Activated B cell treated with CpG ODN at 0.5 μM for 24 hours (primary cell): Measurements from ENCODE around the gene MPPED2. TPM values are rescaled to one million over a fixed set of nuclear protein-coding genes. Genes with fewer than 3 reads are reported as not detected.

Source experiments
- ATAC-seq: fragments of 200-7000 bp; cut with Tn5 transposase; one replicate; pipeline ENCODE4 v1.10.0; 2021; ENCODE audit warnings: low read depth, mild to moderate bottlenecking, moderate library complexity
- CTCF ChIA-PET: fragments of 350-600 bp; sonication (Branson Sonifier 250); formaldehyde crosslinking; loops from one replicate; lab custom pipeline; 2021; ENCODE audit warnings: antibody characterized with exemption; lab: Charles Lee
- POLR2A ChIA-PET: fragments of 350-600 bp; sonication (Branson Sonifier 250); formaldehyde crosslinking; loops from one replicate; lab custom pipeline; 2021; ENCODE audit warnings: antibody characterized with exemption; lab: Charles Lee
- DNase-seq: peaks from one replicate; pipeline ENCODE4 v3.0.0; 2022
- H3K27ac Mint-ChIP-seq: one replicate; pipeline ENCODE4 v1.8.0; 2020; ENCODE audit warnings: mixed read lengths
- H3K27me3 Mint-ChIP-seq: one replicate; pipeline ENCODE4 v1.8.0; 2021; ENCODE audit warnings: mixed read lengths
- H3K36me3 Mint-ChIP-seq: one replicate; pipeline ENCODE4 v1.8.0; 2021; ENCODE audit warnings: low read depth, mixed read lengths
- H3K4me1 Mint-ChIP-seq: one replicate; pipeline ENCODE4 v1.8.0; 2021; ENCODE audit warnings: mixed read lengths
- H3K4me3 Mint-ChIP-seq: one replicate; pipeline ENCODE4 v1.8.0; 2020; ENCODE audit warnings: mild to moderate bottlenecking, mixed read lengths
- H3K9me3 Mint-ChIP-seq: one replicate; pipeline ENCODE4 v1.8.0; 2020; ENCODE audit warnings: mixed read lengths
- intact Hi-C: fragments of 100-400 bp; cut with micrococcal nuclease; formaldehyde crosslinking; loops from one replicate; pipeline ENCODE4 v1.15.1; 2024
- total RNA-seq: library from RNA; stranded (reverse); gene quantifications from 2 replicates; pipeline ENCODE4 v1.2.3, GENCODE V29; 2022
- TF ChIP-seq, protein P1 (sequence below): fragments of 200-600 bp; IDR thresholded peaks from one replicate; pipeline ENCODE4 v1.8.0; 2022; ENCODE audit warnings: antibody characterized with exemption, mild to moderate bottlenecking

MPPED2 gene
- total RNA-seq, 1 donor from 2014 or later: 1.7 TPM

GRCh38 chr11:30610628-30611027, 24.5 kb upstream of the MPPED2 start:
- TF ChIP-seq, protein P1, sequence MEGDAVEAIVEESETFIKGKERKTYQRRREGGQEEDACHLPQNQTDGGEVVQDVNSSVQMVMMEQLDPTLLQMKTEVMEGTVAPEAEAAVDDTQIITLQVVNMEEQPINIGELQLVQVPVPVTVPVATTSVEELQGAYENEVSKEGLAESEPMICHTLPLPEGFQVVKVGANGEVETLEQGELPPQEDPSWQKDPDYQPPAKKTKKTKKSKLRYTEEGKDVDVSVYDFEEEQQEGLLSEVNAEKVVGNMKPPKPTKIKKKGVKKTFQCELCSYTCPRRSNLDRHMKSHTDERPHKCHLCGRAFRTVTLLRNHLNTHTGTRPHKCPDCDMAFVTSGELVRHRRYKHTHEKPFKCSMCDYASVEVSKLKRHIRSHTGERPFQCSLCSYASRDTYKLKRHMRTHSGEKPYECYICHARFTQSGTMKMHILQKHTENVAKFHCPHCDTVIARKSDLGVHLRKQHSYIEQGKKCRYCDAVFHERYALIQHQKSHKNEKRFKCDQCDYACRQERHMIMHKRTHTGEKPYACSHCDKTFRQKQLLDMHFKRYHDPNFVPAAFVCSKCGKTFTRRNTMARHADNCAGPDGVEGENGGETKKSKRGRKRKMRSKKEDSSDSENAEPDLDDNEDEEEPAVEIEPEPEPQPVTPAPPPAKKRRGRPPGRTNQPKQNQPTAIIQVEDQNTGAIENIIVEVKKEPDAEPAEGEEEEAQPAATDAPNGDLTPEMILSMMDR: no peak
- no peaks in the 10 kb centered on the region for H3K9me3 Mint-ChIP-seq
- CTCF ChIA-PET: no interaction called here
- no peak for DNase-seq
- no peaks in the 10 kb centered on the region for H3K36me3 Mint-ChIP-seq
- peaks cover 2% of the 10 kb centered on the region for H3K27me3 Mint-ChIP-seq
- H3K4me3 Mint-ChIP-seq: no peak overlapping the region
- no peak for ATAC-seq
- intact Hi-C loops: no loop called here
- no peak overlapping the region for H3K27ac Mint-ChIP-seq
- no peaks in the 10 kb centered on the region for H3K4me1 Mint-ChIP-seq
- POLR2A ChIA-PET: no interaction called here

- ATAC-seq: no peak
- no peaks in the 10 kb centered on the region for H3K36me3 Mint-ChIP-seq
- DNase-seq: no peak
- no peaks in the 10 kb centered on the region for H3K4me1 Mint-ChIP-seq
- intact Hi-C loops: no loop called here
- H3K4me3 Mint-ChIP-seq: no peak overlapping the region
- no peaks in the 10 kb centered on the region for H3K9me3 Mint-ChIP-seq
- ChIA-PET CTCF (no interaction called here), POLR2A (no interaction called here)
- no peak overlapping the region for H3K27ac Mint-ChIP-seq
- TF ChIP-seq, protein P1: no peak
- H3K27me3 Mint-ChIP-seq: peaks cover 2% of the 10 kb centered on the region
Measured at GRCh38 chr11:30608534-30608933, 22.4 kb upstream of the MPPED2 start.

- Mint-ChIP-seq H3K27me3 (peaks cover 2% of the 10 kb centered on the region), H3K27ac (no peak overlapping the region), H3K36me3 (no peaks in the 10 kb centered on the region), H3K9me3 (no peaks in the 10 kb centered on the region), H3K4me3 (no peak overlapping the region), H3K4me1 (no peaks in the 10 kb centered on the region)
- CTCF ChIA-PET: no interaction called here
- ATAC-seq: no peak
- no peak for DNase-seq
- TF ChIP-seq, protein P1: no peak
- POLR2A ChIA-PET: no interaction called here
- intact Hi-C loops: no loop called here
Measured at GRCh38 chr11:30605036-30605605, 19.0 kb upstream of the MPPED2 start.

- H3K27me3 Mint-ChIP-seq: peaks cover 2% of the 10 kb centered on the region
- no peaks in the 10 kb centered on the region for H3K9me3 Mint-ChIP-seq
- CTCF ChIA-PET: no interaction called here
- H3K27ac Mint-ChIP-seq: no peak overlapping the region
- no peaks in the 10 kb centered on the region for H3K36me3 Mint-ChIP-seq
- H3K4me3 Mint-ChIP-seq: no peak overlapping the region
- intact Hi-C loops: no loop called here
- TF ChIP-seq, protein P1: no peak
- ATAC-seq (no peak), DNase-seq (no peak)
- POLR2A ChIA-PET: no interaction called here
- no peaks in the 10 kb centered on the region for H3K4me1 Mint-ChIP-seq
Measured at GRCh38 chr11:30603357-30603756, 17.2 kb upstream of the MPPED2 start.

GRCh38 chr11:30596832-30597231, 10.7 kb upstream of the MPPED2 start:
- ATAC-seq: no peak
- Mint-ChIP-seq H3K36me3 (no peaks in the 10 kb centered on the region), H3K27ac (no peak overlapping the region), H3K4me3 (no peak overlapping the region), H3K9me3 (no peaks in the 10 kb centered on the region), H3K4me1 (no peaks in the 10 kb centered on the region), H3K27me3 (peaks cover 2% of the 10 kb centered on the region)
- TF ChIP-seq, protein P1: no peak
- POLR2A ChIA-PET: no interaction called here
- intact Hi-C loops: no loop called here
- CTCF ChIA-PET: no interaction called here
- DNase-seq: no peak
